ENCODE measurements around the gene BRD7.

Gene BRD7

GRCh38 chr16:50368410-50369132, at the start of gene BRD7:
TSS of gene BRD7 (minus strand) at chr16:50368988. CDS start at chr16:50368774, 214 bp downstream.
- DNase-seq = no peak

- DNase-seq = no peak
Observed at GRCh38 chr16:50416388-50416787, 47.6 kb upstream of the BRD7 start.

- DNase-seq = no peak
Observed at GRCh38 chr16:50414152-50414551, 45.4 kb upstream of the BRD7 start.

- no peak for DNase-seq
Observed at GRCh38 chr16:50411034-50411433, 42.2 kb upstream of the BRD7 start.

GRCh38 chr16:50408001-50408561, 39.3 kb upstream of the BRD7 start:
- DNase-seq = no peak

- no peak for DNase-seq
Observed at GRCh38 chr16:50407351-50407750, 38.6 kb upstream of the BRD7 start.

- DNase-seq = no peak
Observed at GRCh38 chr16:50403491-50403890, 34.7 kb upstream of the BRD7 start.

GRCh38 chr16:50402298-50402895, 33.6 kb upstream of the BRD7 start:
- DNase-seq = no peak

- no peak for DNase-seq
Observed at GRCh38 chr16:50401355-50401754, 32.6 kb upstream of the BRD7 start.

- no peak for DNase-seq
Observed at GRCh38 chr16:50400967-50401348, 32.2 kb upstream of the BRD7 start.

- DNase-seq = no peak
Observed at GRCh38 chr16:50400312-50400966, 31.7 kb upstream of the BRD7 start.

GRCh38 chr16:50399411-50399810, 30.6 kb upstream of the BRD7 start:
- DNase-seq = no peak

- no peak for DNase-seq
Observed at GRCh38 chr16:50398336-50398735, 29.5 kb upstream of the BRD7 start.

GRCh38 chr16:50396761-50397535, 28.2 kb upstream of the BRD7 start:
- no peak for DNase-seq

- DNase-seq = no peak
Observed at GRCh38 chr16:50395763-50396710, 27.2 kb upstream of the BRD7 start.

- DNase-seq = no peak
Observed at GRCh38 chr16:50393858-50394802, 25.3 kb upstream of the BRD7 start.

GRCh38 chr16:50393416-50393815, 24.6 kb upstream of the BRD7 start:
- no peak for DNase-seq

GRCh38 chr16:50390914-50391716, 22.3 kb upstream of the BRD7 start:
- DNase-seq = no peak

GRCh38 chr16:50390371-50390771, 21.6 kb upstream of the BRD7 start:
- no peak for DNase-seq

GRCh38 chr16:50389900-50390299, 21.1 kb upstream of the BRD7 start:
- no peak for DNase-seq
